ENCODE measurements around the gene SAMD8. TPM values are rescaled to one million over a fixed set of nuclear protein-coding genes. Genes with fewer than 3 reads are reported as not detected.

The SAMD8 gene
- total RNA-seq, 1 donor from 2014 or later, result 23.0 TPM

DNA sequence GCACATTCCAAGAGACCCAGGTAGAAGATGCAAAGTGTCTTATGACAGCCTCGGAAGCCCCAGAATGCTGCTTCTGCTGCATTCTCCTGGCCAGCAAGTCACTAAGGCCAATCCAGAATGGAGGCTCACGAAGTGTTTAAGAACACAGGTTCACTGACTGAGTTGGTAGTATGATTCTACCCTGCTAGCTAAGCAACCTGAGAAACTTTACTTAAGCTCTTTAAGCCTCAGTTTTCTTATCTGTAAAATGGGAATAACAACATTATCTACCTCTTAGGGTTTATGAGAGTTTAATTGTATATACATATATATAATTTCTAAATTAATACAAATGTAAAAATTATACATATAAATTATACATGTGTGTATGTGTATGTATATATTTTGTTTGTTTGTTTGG is 22.8 kb upstream of the SAMD8 start:
- intact Hi-C loops (cut with DNase I), result no loop called here

GRCh38 chr10:75089634-75090033 is 21.8 kb upstream of the SAMD8 start:
- Histone ChIP-seq H3K4me1 (no peaks in the 10 kb centered on the region), H3K4me3 (no peak overlapping the region), H3K9me3 (no peaks in the 10 kb centered on the region), H3K36me3 (no peaks in the 10 kb centered on the region), H3K27me3 (no peaks in the 10 kb centered on the region), H3K27ac (no peak overlapping the region)
- ATAC-seq, result no peak
- DNase-seq, result no peak
- intact Hi-C loops (cut with DNase I), result no loop called here
- TF ChIP-seq, protein P1, sequence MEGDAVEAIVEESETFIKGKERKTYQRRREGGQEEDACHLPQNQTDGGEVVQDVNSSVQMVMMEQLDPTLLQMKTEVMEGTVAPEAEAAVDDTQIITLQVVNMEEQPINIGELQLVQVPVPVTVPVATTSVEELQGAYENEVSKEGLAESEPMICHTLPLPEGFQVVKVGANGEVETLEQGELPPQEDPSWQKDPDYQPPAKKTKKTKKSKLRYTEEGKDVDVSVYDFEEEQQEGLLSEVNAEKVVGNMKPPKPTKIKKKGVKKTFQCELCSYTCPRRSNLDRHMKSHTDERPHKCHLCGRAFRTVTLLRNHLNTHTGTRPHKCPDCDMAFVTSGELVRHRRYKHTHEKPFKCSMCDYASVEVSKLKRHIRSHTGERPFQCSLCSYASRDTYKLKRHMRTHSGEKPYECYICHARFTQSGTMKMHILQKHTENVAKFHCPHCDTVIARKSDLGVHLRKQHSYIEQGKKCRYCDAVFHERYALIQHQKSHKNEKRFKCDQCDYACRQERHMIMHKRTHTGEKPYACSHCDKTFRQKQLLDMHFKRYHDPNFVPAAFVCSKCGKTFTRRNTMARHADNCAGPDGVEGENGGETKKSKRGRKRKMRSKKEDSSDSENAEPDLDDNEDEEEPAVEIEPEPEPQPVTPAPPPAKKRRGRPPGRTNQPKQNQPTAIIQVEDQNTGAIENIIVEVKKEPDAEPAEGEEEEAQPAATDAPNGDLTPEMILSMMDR (IDR thresholded peaks at IDR 0.05), result no peak

More for the DNA sequence above, 22.8 kb upstream of the SAMD8 start:
- DNase-seq, result no peak
- H3K36me3 ChIP-seq, result no peaks in the 10 kb centered on the region
- TF ChIP-seq, protein P1 (IDR thresholded peaks at IDR 0.05), result no peak
- no peaks in the 10 kb centered on the region for H3K9me3 ChIP-seq
- H3K27me3 ChIP-seq, result no peaks in the 10 kb centered on the region
- no peak overlapping the region for H3K4me3 ChIP-seq
- no peaks in the 10 kb centered on the region for H3K4me1 ChIP-seq
- no peak for ATAC-seq
- no peak overlapping the region for H3K27ac ChIP-seq

- TF ChIP-seq, protein P1 (IDR thresholded peaks at IDR 0.05), result no peak
- Histone ChIP-seq H3K4me3 (no peak overlapping the region), H3K36me3 (no peaks in the 10 kb centered on the region), H3K27me3 (no peaks in the 10 kb centered on the region), H3K27ac (no peak overlapping the region), H3K9me3 (no peaks in the 10 kb centered on the region), H3K4me1 (no peaks in the 10 kb centered on the region)
- ATAC-seq (no peak), DNase-seq (no peak)
- intact Hi-C loops (cut with DNase I), result no loop called here
Observed at GRCh38 chr10:75091146-75091545, 20.3 kb upstream of the SAMD8 start.

- H3K27me3 ChIP-seq, result no peaks in the 10 kb centered on the region
- H3K27ac ChIP-seq, result no peak overlapping the region
- H3K4me3 ChIP-seq, result no peak overlapping the region
- ATAC-seq (no peak), DNase-seq (no peak)
- no peaks in the 10 kb centered on the region for H3K9me3 ChIP-seq
- intact Hi-C loops (cut with DNase I), result no loop called here
- TF ChIP-seq, protein P1 (IDR thresholded peaks at IDR 0.05), result no peak
- H3K36me3 ChIP-seq, result no peaks in the 10 kb centered on the region
- H3K4me1 ChIP-seq, result no peaks in the 10 kb centered on the region
Observed at GRCh38 chr10:75094465-75094864, 17.0 kb upstream of the SAMD8 start.

DNA sequence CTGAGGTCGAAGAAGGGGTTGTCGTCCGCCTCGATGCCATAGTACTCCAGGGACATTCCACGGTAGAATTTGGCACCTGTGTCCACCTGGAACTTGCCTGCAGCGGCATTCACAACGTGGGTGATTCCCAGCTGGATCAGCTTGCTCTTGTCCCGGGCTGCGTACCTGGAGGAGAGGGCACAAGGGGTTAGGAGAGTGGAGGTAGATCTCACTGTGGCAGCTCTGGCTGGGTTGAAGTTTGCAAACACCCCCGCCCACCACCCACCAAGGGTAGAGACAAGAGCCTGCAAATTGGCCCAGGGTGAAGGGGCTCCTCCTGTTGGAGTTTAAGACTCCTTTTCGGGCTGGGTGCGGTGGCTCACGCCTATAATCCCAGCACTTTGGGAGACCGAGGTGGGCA is 15.8 kb upstream of the SAMD8 start:
- TF ChIP-seq, protein P1 (IDR thresholded peaks at IDR 0.05), result no peak
- no peak overlapping the region for H3K4me3 ChIP-seq
- no peaks in the 10 kb centered on the region for H3K36me3 ChIP-seq
- H3K27me3 ChIP-seq, result no peaks in the 10 kb centered on the region
- H3K27ac ChIP-seq, result no peak overlapping the region
- no peak for ATAC-seq
- DNase-seq, result no peak
- no peaks in the 10 kb centered on the region for H3K9me3 ChIP-seq
- intact Hi-C loops (cut with DNase I), result no loop called here
- H3K4me1 ChIP-seq, result peaks cover 6% of the 10 kb centered on the region

GRCh38 chr10:75096749-75097148 is 14.7 kb upstream of the SAMD8 start:
- no peaks in the 10 kb centered on the region for H3K27me3 ChIP-seq
- TF ChIP-seq, protein P1 (IDR thresholded peaks at IDR 0.05), result no peak
- intact Hi-C loops (cut with DNase I), result no loop called here
- H3K36me3 ChIP-seq, result no peaks in the 10 kb centered on the region
- ATAC-seq (no peak), DNase-seq (no peak)
- H3K27ac ChIP-seq, result no peak overlapping the region
- peaks cover 6% of the 10 kb centered on the region for H3K4me1 ChIP-seq
- H3K4me3 ChIP-seq, result no peak overlapping the region
- H3K9me3 ChIP-seq, result no peaks in the 10 kb centered on the region

All from upper lobe of right lung (tissue), 1 donor.